ENCODE data around the gene GSTP1. TPM values are rescaled to one million over a fixed set of nuclear protein-coding genes. Genes with fewer than 3 reads are reported as not detected.
"Not testable (repeated sequence)": the region's sequence is repeated elsewhere in the genome, so short reads cannot be mapped to it uniquely, and the experiment has no call there.

The GSTP1 gene
- polyA plus RNA-seq, 1 experiment: 716 TPM

DNA sequence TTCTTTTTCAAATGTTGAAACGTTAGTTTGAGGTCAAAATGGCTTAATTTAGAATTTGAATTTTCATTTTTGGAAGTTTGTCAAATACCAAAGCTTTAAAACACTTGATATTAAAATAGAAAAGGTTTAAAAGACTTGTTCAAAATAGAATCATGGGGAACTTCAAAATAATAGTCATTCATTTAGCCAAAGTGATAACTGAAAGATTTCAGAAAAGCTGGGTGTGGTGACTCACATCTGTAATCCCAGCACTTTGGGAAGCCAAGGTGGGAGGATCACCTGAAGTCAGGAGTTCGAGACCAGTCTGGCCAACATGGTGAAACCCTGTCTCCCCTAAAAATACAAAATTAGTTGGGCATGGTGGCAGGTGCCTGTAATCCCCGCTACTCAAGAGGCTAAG, 10.9 kb downstream of the GSTP1 start:
- Histone ChIP-seq H3K27me3 (ENCODE audit: control insufficient read depth, insufficient read depth, low read length) (peaks cover 4% of the 10 kb centered on the region), H3K9me3 (ENCODE audit: control insufficient read depth, insufficient read depth, low read length) (no peaks in the 10 kb centered on the region; the same call in none of the 2 replicates), H3K4me3 (ENCODE audit: low read depth, low read length) (no peak overlapping the region), H3K27ac (ENCODE audit: low read depth, low read length) (no peak overlapping the region)
- ChIA-PET POLR2A (no interaction called here), CTCF (no interaction called here)
- TF ChIP-seq, protein P1, sequence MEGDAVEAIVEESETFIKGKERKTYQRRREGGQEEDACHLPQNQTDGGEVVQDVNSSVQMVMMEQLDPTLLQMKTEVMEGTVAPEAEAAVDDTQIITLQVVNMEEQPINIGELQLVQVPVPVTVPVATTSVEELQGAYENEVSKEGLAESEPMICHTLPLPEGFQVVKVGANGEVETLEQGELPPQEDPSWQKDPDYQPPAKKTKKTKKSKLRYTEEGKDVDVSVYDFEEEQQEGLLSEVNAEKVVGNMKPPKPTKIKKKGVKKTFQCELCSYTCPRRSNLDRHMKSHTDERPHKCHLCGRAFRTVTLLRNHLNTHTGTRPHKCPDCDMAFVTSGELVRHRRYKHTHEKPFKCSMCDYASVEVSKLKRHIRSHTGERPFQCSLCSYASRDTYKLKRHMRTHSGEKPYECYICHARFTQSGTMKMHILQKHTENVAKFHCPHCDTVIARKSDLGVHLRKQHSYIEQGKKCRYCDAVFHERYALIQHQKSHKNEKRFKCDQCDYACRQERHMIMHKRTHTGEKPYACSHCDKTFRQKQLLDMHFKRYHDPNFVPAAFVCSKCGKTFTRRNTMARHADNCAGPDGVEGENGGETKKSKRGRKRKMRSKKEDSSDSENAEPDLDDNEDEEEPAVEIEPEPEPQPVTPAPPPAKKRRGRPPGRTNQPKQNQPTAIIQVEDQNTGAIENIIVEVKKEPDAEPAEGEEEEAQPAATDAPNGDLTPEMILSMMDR (IDR thresholded peaks at IDR 0.05; ENCODE audit: low read depth, low read length): no peak
- no peak for DNase-seq (ENCODE audit: low read depth, low spot score)

DNA sequence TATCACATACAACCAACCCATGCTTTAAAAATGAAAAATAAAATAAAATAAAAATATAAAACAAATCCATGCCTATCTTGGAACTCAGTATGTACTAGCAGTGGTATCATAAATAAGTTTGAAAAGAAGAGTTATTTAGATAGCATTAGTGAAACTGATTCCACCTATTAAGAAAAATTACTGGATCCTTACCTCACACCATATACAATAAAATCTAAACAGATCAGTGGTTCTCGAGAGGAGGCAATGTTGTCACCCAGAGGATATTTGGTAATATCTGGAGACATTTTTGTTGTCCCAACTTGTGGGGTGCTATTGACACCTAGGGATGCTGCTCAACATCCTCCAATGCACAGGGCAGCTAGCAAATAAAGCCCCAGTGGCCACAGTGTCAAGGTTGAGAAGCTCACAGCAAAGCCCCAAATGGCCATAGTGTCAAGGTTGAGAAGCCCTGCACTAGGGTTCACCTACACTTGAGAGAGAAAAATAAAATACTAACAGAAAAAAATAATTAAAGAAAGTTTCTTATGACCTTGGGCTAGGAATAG, 13.2 kb downstream of the GSTP1 start:
- ChIA-PET CTCF (no interaction called here), POLR2A (no interaction called here)

DNA sequence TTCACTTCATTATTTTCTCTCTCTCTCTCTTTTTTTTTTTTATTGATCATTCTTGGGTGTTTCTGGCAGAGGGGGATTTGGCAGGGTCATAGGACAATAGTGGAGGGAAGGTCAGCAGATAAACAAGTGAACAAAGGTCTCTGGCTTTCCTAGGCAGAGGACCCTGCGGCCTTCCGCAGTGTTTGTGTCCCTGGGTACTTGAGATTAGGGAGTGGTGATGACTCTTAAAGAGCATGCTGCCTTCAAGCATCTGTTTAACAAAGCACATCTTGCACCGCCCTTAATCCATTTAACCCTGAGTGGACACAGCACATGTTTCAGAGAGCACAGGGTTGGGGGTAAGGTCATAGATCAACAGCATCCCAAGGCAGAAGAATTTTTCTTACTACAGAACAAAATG, 13.8 kb downstream of the GSTP1 start:
- H3K27ac ChIP-seq (ENCODE audit: low read depth, low read length); POLR2A ChIA-PET; H3K4me3 ChIP-seq (ENCODE audit: low read depth, low read length); H3K9me3 ChIP-seq (ENCODE audit: control insufficient read depth, insufficient read depth, low read length); DNase-seq (ENCODE audit: low read depth, low spot score); CTCF ChIA-PET: not testable (repeated sequence)
- peaks cover 15% of the 10 kb centered on the region for H3K27me3 ChIP-seq (ENCODE audit: control insufficient read depth, insufficient read depth, low read length)

More for the DNA sequence above, 13.2 kb downstream of the GSTP1 start:
- no peaks in the 10 kb centered on the region; the same call in none of the 2 replicates for H3K9me3 ChIP-seq (ENCODE audit: control insufficient read depth, insufficient read depth, low read length)
- peaks cover 15% of the 10 kb centered on the region for H3K27me3 ChIP-seq (ENCODE audit: control insufficient read depth, insufficient read depth, low read length)
- no peak for DNase-seq (ENCODE audit: low read depth, low spot score)
- TF ChIP-seq, protein P1 (IDR thresholded peaks at IDR 0.05; ENCODE audit: low read depth, low read length): no peak
- no peak overlapping the region for H3K4me3 ChIP-seq (ENCODE audit: low read depth, low read length)
- peak overlapping the region; percentile 31 for H3K27ac ChIP-seq (ENCODE audit: low read depth, low read length)

DNA sequence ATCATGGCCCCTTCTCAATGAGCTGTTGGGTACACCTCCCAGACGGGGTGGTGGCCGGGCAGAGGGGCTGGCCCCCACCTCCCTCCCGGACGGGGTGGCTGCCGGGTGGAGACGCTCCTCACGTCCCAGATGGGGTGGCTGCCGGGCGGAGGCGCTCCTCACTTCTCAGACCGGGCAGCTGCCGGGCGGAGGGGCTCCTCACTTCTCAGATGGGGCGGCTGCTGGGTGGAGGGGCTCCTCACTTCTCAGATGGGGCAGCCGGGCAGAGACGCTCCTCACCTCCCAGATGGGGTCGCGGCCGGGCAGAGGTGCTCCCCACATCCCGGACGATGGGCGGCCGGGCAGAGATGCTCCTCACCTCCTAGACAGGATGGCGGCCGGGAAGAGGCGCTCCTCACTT, 14.4 kb downstream of the GSTP1 start:
- H3K9me3 ChIP-seq (ENCODE audit: control insufficient read depth, insufficient read depth, low read length); H3K4me3 ChIP-seq (ENCODE audit: low read depth, low read length); DNase-seq (ENCODE audit: low read depth, low spot score); POLR2A ChIA-PET; CTCF ChIA-PET; H3K27ac ChIP-seq (ENCODE audit: low read depth, low read length): not testable (repeated sequence)
- peaks cover 19% of the 10 kb centered on the region for H3K27me3 ChIP-seq (ENCODE audit: control insufficient read depth, insufficient read depth, low read length)

DNA sequence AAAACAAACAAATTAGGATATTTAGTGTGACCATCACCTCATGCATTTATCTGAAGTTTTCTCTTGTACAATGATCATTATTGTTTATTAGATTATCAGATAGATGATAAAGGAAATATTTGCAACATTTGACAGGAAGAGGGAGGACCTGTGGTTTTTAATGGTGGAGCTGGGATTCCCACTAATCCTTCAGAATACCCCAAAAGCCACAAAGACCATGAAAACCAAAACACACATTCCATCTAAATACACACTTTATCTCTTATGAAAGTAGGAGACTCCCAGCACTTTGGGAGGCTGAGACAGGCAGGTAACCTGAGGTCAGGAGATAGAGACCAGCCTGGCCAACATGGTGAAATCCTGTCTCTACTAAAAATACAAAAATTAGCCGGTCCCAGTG, 15.5 kb downstream of the GSTP1 start:
- no peak for DNase-seq (ENCODE audit: low read depth, low spot score)
- TF ChIP-seq, protein P1 (IDR thresholded peaks at IDR 0.05; ENCODE audit: low read depth, low read length): no peak
- peaks cover 21% of the 10 kb centered on the region for H3K27me3 ChIP-seq (ENCODE audit: control insufficient read depth, insufficient read depth, low read length)
- peaks cover 4% of the 10 kb centered on the region for H3K9me3 ChIP-seq (ENCODE audit: control insufficient read depth, insufficient read depth, low read length)
- POLR2A ChIA-PET: interaction anchor here (0.7 kb wide), 1 partner anchor 44 kb away, joined by 6 read pairs; no protein-coding TSS in a partner anchor
- CTCF ChIA-PET: no interaction called here
- H3K27ac ChIP-seq (ENCODE audit: low read depth, low read length): no peak overlapping the region
- H3K4me3 ChIP-seq (ENCODE audit: low read depth, low read length): no peak overlapping the region

DNA sequence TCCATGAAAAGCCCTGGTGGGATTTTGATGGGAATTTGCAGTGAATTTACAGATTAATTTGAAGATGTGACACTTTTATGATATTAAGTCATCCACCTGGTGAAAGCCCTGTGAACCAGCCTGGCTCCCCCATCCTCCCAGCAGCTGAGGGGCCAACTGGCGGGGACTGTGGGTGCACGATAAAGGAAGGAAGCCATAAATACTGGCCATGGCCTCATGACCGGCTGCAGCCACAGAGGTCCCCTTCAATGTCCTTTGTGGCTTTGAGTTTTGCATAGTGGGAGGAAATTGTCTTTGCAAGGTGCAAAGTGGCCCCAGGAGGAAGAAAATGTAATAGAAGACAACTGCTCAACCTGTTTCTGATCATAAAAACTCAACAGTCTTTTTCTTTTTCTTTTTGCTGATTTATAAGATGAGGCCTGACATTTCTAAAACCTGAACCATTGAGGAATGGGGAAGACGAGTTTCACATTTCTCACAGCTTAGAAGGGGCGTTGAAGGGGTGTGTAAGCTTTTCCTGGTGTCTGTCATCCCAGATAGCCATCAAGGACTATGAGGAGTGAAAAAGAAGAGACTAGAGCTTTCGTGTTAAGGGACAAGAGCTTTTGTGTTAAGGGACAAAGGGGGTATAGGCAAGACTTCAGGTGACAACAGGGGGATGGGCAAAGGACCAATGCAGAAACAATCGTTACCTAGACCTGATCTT, 16.9 kb downstream of the GSTP1 start:
- TF ChIP-seq, protein P1 (IDR thresholded peaks at IDR 0.05; ENCODE audit: low read depth, low read length): no peak
- Histone ChIP-seq H3K27me3 (ENCODE audit: control insufficient read depth, insufficient read depth, low read length) (peaks cover 21% of the 10 kb centered on the region), H3K4me3 (ENCODE audit: low read depth, low read length) (no peak overlapping the region), H3K27ac (ENCODE audit: low read depth, low read length) (no peak overlapping the region), H3K9me3 (ENCODE audit: control insufficient read depth, insufficient read depth, low read length) (peaks cover 4% of the 10 kb centered on the region)
- DNase-seq (ENCODE audit: low read depth, low spot score): no peak
- CTCF ChIA-PET: no interaction called here
- POLR2A ChIA-PET: no interaction called here
